Lung (tissue), 12 donors: ENCODE measurements around the gene CA7. TPM values are rescaled to one million over a fixed set of nuclear protein-coding genes. Genes with fewer than 3 reads are reported as not detected.

Source experiments
- ATAC-seq: fragments of 200-7000 bp; cut with Tn5 transposase; one replicate; pipeline ENCODE4 v1.9.1; 2020; ENCODE audit warnings: moderate number of reproducible peaks; ENCODE audit not compliant: insufficient read depth, low FRiP score
- DNase-seq, 3 donors: peaks; one replicate each; pipeline ENCODE4 v3.0.0-alpha.2; 2013 to 2017
- H3K27ac ChIP-seq, 2 donors: one replicate each; pipeline ENCODE4 v1.5.1; 2013; ENCODE audit warnings: mild to moderate bottlenecking in 2 of 2, moderate library complexity in 2 of 2, control low read depth in 1 of 2, inconsistent platforms in 1 of 2, low read depth in 1 of 2, low read length in 1 of 2
- H3K27me3 ChIP-seq, 3 donors: one replicate each; pipeline ENCODE4 v1.5.1; 2013; ENCODE audit warnings: low read length in 2 of 3; ENCODE audit not compliant: control insufficient read depth in 3 of 3, insufficient read depth in 3 of 3
- H3K36me3 ChIP-seq, 4 donors: one replicate each; pipeline ENCODE4 v1.5.1; 2013; ENCODE audit warnings: low read length in 4 of 4, mild to moderate bottlenecking in 1 of 4, moderate library complexity in 1 of 4; ENCODE audit not compliant: control insufficient read depth in 4 of 4, insufficient read depth in 4 of 4
- H3K4me1 ChIP-seq, 5 donors: one replicate each; pipeline ENCODE4 v1.5.1; 2013; ENCODE audit warnings: low read length in 5 of 5, mild to moderate bottlenecking in 2 of 5, moderate library complexity in 1 of 5; ENCODE audit not compliant: control insufficient read depth in 5 of 5, insufficient read depth in 5 of 5
- H3K4me3 ChIP-seq: one replicate; pipeline ENCODE4 v1.5.1; 2013; ENCODE audit warnings: mild to moderate bottlenecking, control low read depth, moderate library complexity
- H3K9ac ChIP-seq, 2 donors: one replicate each; pipeline ENCODE4 v1.5.1; 2013; ENCODE audit warnings: low read length in 2 of 2, control low read depth in 1 of 2; ENCODE audit not compliant: insufficient read depth in 1 of 2
- H3K9me3 ChIP-seq, 4 donors: one replicate each; pipeline ENCODE4 v1.5.1; 2013; ENCODE audit warnings: low read length in 3 of 4, mild to moderate bottlenecking in 1 of 4, moderate library complexity in 1 of 4; ENCODE audit not compliant: control insufficient read depth in 4 of 4, insufficient read depth in 3 of 4
- WGBS, 2 donors: extraction: QIAGEN DNeasy Blood & Tissue Kit; methylation state at CpG; one replicate each; pipeline ENCODE4 v1.1.7; 2013; 5-methylcytosine and 5-hydroxymethylcytosine counted together
- polyA plus RNA-seq, 2 donors: library from polyadenylated mRNA; stranded (reverse); fragments of 200-250 nt; gene quantifications; one replicate each; pipeline ENCODE4 v1.2.1, GENCODE V29; 2013
- total RNA-seq, 2 donors: library from RNA; depleted of rRNA in 1 of 2; stranded (reverse); fragments of >200 nt in 1 of 2; gene quantifications; one replicate each; pipeline ENCODE4 v1.2.1, GENCODE V29; 2014 to 2021
- TF ChIP-seq, protein P1 (sequence below): IDR thresholded peaks from 2 replicates; pipeline ENCODE4 v1.5.1; 2012; ENCODE audit warnings: mild to moderate bottlenecking; ENCODE audit errors: control extremely low read depth, extremely low read depth
- donor health status: control.
- donor health status: control.
- donor health status: Bipolar disorder and iron deficiency.
- donor health status: healthy.
- donor health status: DM: yes; HTN: yes; CAD: no.

Gene CA7
- total and polyA plus RNA-seq, 4 donors, result not detected

- Histone ChIP-seq H3K27ac (no peak overlapping the region), H3K27me3 (peaks cover 0 to 44% (median 35%) of the 10 kb centered on the region in 3 donors), H3K4me3 (no peak overlapping the region), H3K9me3 (peaks cover 0 to 3% (median 0%) of the 10 kb centered on the region in 4 donors), H3K36me3 (no peaks in the 10 kb centered on the region), H3K9ac (no peak overlapping the region), H3K4me1 (peaks cover 0 to 9% (median 0%) of the 10 kb centered on the region in 5 donors)
- WGBS, 2 donors, result 92 to 95% methylated on average over 1 of the region's 1 CpG
- ATAC-seq (no peak), DNase-seq (no peak)
- TF ChIP-seq, protein P1, sequence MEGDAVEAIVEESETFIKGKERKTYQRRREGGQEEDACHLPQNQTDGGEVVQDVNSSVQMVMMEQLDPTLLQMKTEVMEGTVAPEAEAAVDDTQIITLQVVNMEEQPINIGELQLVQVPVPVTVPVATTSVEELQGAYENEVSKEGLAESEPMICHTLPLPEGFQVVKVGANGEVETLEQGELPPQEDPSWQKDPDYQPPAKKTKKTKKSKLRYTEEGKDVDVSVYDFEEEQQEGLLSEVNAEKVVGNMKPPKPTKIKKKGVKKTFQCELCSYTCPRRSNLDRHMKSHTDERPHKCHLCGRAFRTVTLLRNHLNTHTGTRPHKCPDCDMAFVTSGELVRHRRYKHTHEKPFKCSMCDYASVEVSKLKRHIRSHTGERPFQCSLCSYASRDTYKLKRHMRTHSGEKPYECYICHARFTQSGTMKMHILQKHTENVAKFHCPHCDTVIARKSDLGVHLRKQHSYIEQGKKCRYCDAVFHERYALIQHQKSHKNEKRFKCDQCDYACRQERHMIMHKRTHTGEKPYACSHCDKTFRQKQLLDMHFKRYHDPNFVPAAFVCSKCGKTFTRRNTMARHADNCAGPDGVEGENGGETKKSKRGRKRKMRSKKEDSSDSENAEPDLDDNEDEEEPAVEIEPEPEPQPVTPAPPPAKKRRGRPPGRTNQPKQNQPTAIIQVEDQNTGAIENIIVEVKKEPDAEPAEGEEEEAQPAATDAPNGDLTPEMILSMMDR, result no peak
Observed at GRCh38 chr16:66846266-66846665, 2.1 kb downstream of the CA7 start.

DNA sequence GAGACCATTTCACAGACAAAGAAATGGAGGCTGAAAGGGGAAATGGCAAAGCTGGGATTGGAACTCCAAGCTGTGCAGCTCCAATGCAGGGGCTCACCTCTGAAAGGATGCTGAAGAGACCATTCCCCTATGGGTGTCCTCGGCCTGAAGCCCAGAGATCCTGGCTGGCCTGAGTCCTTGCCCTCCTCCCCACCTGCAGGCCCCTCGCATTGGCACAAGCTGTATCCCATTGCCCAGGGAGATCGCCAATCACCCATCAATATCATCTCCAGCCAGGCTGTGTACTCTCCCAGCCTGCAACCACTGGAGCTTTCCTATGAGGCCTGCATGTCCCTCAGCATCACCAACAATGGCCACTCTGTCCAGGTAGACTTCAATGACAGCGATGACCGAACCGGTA is 2.6 kb downstream of the CA7 start:
- Histone ChIP-seq H3K27ac (no peak overlapping the region), H3K9ac (no peak overlapping the region), H3K4me1 (peaks cover 0 to 9% (median 0%) of the 10 kb centered on the region in 5 donors), H3K9me3 (peaks cover 0 to 3% (median 0%) of the 10 kb centered on the region in 4 donors), H3K27me3 (peaks cover 0 to 44% (median 35%) of the 10 kb centered on the region in 3 donors), H3K4me3 (no peak overlapping the region), H3K36me3 (no peaks in the 10 kb centered on the region)
- no peak for DNase-seq
- WGBS, 2 donors, result 97 to 99% methylated on average over 6 of the region's 6 CpGs
- no peak for ATAC-seq
- TF ChIP-seq, protein P1, result no peak

DNA sequence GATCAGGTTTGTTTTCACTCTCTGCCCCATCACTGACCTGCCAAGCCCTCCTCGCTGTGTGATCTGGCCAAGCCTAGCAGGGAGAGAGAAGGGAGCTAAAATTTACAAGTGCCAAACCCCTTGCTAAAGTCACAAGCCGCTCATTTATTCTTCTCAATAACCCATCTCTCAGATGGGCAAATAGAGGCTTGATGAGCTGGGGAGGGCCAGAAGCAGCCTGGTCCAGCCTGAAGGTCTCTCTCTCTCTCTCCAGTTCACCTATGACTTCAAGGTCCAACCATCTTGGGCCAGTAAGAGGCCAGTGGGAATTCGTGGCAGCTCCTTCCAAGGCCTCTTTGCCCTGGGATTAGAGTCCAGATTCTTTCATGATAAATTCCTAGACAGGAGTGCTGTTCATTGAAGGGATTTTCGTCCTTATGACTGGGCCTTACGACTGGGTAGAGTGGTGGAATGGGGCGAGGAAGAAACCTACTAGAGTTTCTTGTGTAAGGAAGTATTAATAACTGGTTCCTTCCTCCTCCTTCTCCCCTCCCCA is 3.4 kb downstream of the CA7 start:
- 76 to 80% methylated on average over 6 of the region's 6 CpGs for WGBS, 2 donors
- TF ChIP-seq, protein P1, result no peak
- H3K36me3 ChIP-seq, result no peaks in the 10 kb centered on the region

GRCh38 chr16:66848172-66848571 is 4.0 kb downstream of the CA7 start:
- H3K9ac ChIP-seq, result no peak overlapping the region
- peaks cover 0 to 3% (median 0%) of the 10 kb centered on the region in 4 donors for H3K9me3 ChIP-seq
- TF ChIP-seq, protein P1, result no peak
- peaks cover 0 to 9% (median 0%) of the 10 kb centered on the region in 5 donors for H3K4me1 ChIP-seq
- WGBS, 2 donors, result 85 to 89% methylated on average over 2 of the region's 2 CpGs
- no peak overlapping the region for H3K27ac ChIP-seq
- ATAC-seq (no peak), DNase-seq (no peak)
- no peak overlapping the region for H3K4me3 ChIP-seq
- no peaks in the 10 kb centered on the region for H3K36me3 ChIP-seq
- peaks cover 0 to 36% (median 34%) of the 10 kb centered on the region in 3 donors for H3K27me3 ChIP-seq

More for the DNA sequence above, 3.4 kb downstream of the CA7 start:
- Histone ChIP-seq H3K9me3 (peaks cover 0 to 3% (median 0%) of the 10 kb centered on the region in 4 donors), H3K4me1 (peaks cover 0 to 9% (median 0%) of the 10 kb centered on the region in 5 donors), H3K27ac (no peak overlapping the region), H3K4me3 (no peak overlapping the region), H3K9ac (no peak overlapping the region), H3K27me3 (peaks cover 0 to 41% (median 35%) of the 10 kb centered on the region in 3 donors)
- no peak for ATAC-seq
- no peak for DNase-seq
